GM21825 (cell line): ENCODE data around the gene SIL1.
"Not testable (repeated sequence)": the region's sequence is repeated elsewhere in the genome, so short reads cannot be mapped to it uniquely, and the experiment has no call there.

Source experiments
- ATAC-seq: cut with Tn5 transposase; IDR thresholded peaks from one replicate; pipeline ENCODE4 v1.9.1; 2021; ENCODE audit warnings: mild to moderate bottlenecking, moderate library complexity; ENCODE audit not compliant: unreplicated experiment

Gene SIL1

GRCh38 chr5:138930371-138931097 is 267.6 kb downstream of the SIL1 start:
- no peak for ATAC-seq

GRCh38 chr5:138929571-138929955 is 268.6 kb downstream of the SIL1 start:
- no peak for ATAC-seq

DNA sequence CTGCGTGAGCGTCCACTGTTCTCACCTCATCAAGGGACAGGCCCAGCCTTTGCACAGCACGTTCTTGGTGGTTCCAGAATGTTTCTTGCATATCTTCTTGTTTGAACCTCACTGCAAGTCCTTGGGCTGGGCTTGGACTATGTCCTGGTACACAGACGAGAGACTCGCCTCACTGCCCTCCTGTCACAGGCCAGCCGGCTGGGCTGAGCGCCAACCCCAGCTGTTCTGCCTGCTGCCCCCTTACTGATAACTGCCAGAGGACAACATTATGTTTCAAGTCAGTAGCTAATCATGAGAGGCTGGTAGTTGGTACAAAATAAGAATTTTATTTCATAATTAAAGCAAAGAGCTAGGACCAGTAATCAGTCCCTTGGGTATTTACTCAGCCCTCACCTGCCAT is 270.2 kb downstream of the SIL1 start:
- no peak for ATAC-seq

- ATAC-seq: no peak
Measured at GRCh38 chr5:138927544-138927943, 270.6 kb downstream of the SIL1 start.

GRCh38 chr5:138926688-138927448 is 271.3 kb downstream of the SIL1 start:
- ATAC-seq: no peak

- ATAC-seq: no peak
Measured at GRCh38 chr5:138926257-138926656, 271.9 kb downstream of the SIL1 start.

GRCh38 chr5:138925090-138925635 is 273.0 kb downstream of the SIL1 start:
- no peak for ATAC-seq

DNA sequence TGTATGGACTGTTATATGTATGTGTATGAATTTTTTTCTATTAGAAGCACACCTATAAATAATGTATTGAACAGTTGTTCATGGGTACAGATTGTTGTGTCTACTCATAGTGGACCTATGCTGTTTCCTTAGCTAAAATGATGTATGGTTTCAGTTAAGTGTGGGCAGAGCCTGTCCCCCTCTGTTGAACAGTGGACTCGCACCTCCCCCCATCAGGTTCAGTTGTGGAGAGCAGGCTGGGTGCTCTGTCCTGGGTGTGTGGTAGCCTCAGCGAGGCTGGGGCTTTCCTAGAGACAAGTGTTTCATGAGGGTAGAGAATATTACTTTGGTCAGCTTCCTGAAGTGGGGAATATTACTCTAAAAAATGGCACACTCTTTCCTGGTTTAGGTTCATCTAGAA is 275.7 kb downstream of the SIL1 start:
- ATAC-seq: no peak

- not testable (repeated sequence) for ATAC-seq
Measured at GRCh38 chr5:138921362-138921761, 276.8 kb downstream of the SIL1 start.

- ATAC-seq: no peak
Measured at GRCh38 chr5:138920181-138920580, 278.0 kb downstream of the SIL1 start.

GRCh38 chr5:138918686-138919085 is 279.5 kb downstream of the SIL1 start:
- no peak for ATAC-seq

DNA sequence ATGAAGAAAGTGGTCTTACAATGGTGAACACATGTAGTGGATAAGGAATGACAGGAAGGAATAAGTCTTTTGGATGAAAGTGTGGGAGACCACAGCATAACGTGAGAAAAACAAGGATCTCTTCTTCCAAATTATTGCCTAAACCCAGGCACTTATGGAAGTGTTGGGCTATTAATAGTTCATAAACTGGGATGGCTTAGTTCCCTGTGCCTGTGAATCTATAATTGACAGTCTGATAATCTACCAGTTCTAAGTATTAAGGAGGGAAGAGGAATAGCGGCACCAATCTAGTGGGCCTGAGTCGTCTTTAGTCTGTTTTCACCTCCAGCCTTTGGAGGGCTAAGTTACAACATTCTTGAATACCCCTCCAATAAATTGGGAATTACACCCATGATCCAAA is 283.8 kb downstream of the SIL1 start:
- ATAC-seq: no peak

DNA sequence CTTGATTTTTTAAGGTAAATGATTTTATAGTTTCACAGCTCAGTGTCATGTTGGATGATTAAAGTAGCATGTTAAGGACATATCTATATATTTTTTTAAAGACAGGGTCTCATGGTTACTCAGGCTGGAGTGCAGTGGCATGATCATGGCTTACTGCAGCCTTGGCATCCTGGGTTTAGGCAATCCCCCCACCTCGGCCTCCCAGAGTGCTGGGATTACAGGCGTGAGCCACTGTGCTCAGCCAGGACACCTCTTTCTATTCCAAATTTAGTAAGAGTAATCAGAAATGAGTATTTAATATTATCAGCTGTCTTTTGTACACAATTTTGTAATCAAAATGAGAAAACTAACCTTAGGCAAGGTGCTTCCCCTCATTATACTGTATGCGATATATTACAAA is 284.4 kb downstream of the SIL1 start:
- ATAC-seq: no peak

- no peak for ATAC-seq
Measured at GRCh38 chr5:138912093-138912492, 286.1 kb downstream of the SIL1 start.

GRCh38 chr5:138911441-138911840 is 286.7 kb downstream of the SIL1 start:
- no peak for ATAC-seq

GRCh38 chr5:138910546-138911185 is 287.5 kb downstream of the SIL1 start:
- ATAC-seq: no peak

DNA sequence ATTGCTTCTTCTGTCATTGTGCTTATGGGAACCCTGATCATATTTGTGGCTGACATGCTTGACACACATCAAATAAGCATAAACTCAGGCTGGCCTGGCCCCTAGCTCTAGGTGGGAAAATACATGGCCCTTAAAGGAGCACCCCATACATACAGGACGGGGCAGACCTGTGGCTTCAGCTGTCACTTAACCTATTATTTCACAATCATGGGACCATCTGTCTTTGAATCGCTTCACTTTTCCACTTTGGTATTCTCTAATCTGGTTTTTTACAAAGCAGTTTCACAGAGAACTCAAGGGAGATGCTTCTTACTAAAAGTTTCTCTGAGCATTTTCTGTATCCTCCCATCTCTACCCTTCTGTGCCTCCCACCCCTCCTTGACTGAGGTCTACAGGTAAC is 288.4 kb downstream of the SIL1 start:
- no peak for ATAC-seq

DNA sequence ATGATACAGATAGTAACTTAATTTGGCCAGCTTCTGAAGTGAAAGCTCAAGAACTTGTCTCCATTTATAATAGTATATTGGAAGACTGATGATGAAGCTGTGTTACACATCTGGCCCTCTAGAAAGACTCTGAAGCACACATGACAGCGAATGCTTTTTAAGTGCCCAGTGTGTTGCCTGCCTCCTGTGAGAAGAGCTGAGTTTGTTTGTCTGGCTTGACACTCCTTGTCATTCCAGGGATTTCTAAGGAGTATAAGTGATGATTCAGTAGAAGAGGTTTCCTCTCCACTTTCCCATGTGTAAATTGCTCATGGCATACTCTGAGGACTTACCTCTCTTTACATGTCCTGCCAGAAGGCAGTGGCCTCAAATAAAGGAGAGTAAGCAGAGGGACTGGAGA is 292.6 kb downstream of the SIL1 start:
- no peak for ATAC-seq

DNA sequence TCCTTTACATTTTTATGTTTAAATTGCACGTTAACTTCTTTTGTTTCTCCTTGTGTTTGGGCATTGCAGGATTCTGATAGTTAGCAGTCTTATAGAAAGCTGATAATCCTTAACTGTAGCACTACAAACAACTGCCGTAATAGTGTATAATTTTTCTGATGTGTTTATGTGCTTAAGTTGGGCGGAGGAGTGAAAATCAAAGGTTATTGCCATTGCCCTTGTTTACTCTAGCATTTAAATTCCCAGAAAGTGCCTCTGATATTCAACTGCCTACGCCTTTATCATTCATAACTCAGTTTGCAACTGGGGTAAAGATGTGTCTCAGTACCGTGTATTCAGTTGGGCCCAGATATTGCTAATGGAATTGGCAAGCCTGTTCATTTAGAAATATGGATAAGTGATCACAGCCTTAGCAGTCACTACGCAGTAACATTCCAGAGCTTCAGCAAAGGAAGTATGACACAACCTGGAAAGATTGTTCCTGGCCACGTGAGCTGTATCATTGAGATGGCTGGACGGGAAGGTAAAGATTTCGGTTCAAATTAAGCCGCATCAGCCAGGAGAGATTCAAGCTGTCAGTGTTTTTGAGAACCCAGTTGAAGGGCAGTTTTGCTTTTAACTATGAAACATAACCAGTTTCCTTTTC is 294.9 kb downstream of the SIL1 start:
- no peak for ATAC-seq

- ATAC-seq: no peak
Measured at GRCh38 chr5:138901716-138902115, 296.5 kb downstream of the SIL1 start.

DNA sequence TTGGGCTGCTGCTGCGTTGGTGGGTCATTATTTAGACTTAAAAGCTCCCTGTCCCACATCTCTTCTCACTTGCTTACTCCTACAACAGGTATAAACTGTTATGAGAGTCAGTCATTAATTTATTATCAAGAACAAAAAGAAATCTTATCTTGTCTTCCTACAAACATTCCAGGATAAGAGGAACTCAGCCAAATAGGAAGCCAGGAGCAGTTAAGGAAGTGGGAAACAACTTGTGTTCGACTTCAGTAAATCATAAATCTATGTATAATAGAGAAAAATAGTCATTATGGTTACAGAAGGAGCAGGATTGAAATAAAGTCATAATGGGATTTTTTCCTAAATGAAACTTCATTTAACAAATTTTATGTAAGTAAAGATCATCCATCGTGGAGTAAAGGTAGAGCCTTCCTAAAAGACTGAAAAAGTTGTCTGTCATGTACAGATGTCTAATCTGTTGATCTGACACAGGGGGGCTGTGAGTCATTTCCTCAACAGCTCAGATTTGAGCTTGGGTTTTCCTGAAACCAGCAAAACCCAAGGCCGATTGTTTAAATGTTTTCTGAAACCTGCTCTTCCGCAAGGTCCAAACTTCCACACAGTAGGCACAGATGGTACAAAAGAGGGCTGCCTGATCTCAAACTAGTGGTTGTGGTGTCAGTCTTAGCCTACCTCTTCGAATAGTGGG is 297.7 kb downstream of the SIL1 start:
- ATAC-seq: no peak
